Non-pigmented ciliary epithelial cell (primary cell): ENCODE results near the gene SHPK.

Experiments used
- DNase-seq: peaks from one replicate; pipeline ENCODE4 v3.0.0-alpha.2; 2010; ENCODE audit warnings: low read depth

Gene SHPK

DNA sequence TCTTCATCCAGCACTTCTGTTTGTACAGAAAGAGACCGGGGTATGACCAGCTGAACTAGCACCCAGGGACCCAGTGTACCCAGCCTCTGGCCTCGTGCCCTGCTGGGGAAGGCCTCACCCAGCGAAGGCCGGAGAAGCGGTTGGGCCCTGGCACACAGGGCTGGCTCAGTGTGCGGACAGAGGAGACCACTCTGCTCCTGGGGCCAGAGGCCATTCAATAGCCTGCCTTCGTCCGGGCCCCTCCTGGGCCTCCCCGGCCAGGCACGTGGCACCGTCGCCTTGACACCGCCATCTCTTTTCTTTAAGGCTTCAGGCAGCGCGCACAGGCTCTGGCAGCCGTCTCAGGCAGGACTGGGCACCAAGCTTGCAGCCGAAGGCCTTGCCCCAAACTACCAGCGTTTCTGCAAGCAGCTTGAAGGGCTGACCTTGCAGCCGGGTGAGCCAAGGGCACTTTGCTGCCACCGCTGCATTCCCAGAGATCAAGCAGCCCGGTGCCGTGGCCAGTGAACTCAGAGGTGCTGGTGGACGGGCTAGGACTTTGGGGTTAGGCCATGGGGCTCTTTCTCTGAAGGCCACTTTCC lies 24.4 kb upstream of the SHPK start:
- DNase-seq = no peak

- DNase-seq = peak; percentile 60
Measured at GRCh38 chr17:3659541-3660111, 23.6 kb upstream of the SHPK start.

DNA sequence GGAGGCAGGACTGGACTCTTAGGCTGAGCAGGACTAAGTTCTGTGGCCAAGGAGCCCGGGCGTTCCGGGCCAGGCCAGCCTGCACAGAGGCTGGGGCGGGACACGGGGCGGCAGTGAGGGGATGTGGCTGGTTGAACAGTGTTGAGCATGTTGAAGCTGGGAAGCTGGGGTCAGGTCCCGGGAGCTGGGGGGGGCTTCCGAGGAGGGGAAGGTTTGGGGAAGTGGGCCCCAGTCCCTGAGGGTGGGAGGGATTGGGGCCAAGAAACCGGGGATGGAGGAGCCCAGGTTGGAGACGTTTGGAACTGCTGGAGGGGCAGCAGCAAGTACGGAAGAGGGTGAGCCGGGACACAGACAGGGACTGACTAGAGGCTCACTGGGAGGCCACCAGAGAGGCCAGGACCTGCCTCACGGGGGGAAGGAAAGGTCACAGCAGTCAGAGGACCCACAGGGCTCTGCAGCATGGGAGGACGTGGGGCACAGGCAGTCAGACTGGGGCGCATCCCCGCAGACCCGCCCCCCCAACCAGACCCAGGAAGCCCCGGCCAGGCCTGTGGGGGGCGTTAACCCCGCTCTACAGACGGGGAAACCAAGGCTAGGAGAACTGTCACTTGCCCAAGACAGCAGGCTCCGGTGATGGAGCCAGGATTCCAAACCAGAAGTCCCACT lies 22.9 kb upstream of the SHPK start:
- DNase-seq = no peak

DNA sequence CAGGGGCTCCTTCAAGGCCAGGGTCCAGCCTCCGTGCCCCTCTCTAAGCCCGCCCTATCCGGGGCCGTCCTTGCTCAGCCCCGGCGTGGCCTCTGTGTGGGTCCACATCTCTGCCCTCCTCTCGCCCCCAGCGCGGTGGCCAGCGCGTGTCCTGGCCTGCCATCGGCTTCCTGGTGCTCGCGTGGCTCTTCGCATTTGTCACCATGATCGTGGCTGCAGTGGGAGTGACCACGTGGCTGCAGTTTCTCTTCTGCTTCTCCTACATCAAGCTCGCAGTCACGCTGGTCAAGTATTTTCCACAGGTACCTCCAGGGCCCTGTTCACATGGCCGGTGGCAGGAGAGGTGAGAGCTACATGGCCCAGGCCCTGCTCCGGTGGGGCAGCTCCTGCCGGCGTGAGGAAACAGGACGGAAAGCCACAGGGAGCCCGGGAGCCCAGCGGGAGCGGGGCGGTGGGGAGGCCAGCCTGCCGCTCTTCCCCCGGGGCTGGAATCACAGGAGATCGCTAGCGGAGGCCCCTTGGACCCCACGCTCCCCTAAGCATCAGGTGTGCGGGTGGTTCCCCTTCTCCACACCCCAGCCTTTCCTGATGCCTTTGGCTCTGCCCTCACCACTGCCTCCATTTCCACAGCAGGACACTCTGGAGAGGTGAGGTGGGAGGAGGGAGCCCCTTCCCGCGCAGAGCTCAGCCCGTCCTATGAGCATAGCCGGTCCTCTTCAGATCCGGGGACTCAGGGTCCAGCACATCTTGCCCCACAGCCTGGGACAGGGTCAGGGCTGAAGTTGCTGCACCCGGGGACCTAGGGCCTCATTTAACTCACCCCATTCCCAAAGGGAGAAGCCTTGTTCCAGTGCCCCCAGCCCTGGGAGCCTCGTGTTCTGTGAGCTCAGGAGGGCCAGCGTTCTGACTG lies 22.1 kb upstream of the SHPK start:
- DNase-seq = no peak

DNA sequence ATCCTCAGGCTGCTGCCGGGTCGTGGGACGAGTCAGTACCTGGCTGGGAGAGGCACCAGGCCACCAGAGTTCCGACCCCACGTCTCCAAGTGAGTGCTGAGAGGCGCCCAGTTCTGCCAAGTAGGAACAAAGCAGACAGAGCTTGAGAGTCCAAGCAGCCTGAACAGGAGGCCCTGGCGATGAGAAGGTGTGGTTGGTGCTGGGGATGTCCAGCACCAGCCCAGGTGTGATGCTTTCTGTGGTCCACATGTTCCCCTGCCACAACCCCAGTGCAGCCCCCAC lies 21.5 kb upstream of the SHPK start:
- no peak for DNase-seq

DNA sequence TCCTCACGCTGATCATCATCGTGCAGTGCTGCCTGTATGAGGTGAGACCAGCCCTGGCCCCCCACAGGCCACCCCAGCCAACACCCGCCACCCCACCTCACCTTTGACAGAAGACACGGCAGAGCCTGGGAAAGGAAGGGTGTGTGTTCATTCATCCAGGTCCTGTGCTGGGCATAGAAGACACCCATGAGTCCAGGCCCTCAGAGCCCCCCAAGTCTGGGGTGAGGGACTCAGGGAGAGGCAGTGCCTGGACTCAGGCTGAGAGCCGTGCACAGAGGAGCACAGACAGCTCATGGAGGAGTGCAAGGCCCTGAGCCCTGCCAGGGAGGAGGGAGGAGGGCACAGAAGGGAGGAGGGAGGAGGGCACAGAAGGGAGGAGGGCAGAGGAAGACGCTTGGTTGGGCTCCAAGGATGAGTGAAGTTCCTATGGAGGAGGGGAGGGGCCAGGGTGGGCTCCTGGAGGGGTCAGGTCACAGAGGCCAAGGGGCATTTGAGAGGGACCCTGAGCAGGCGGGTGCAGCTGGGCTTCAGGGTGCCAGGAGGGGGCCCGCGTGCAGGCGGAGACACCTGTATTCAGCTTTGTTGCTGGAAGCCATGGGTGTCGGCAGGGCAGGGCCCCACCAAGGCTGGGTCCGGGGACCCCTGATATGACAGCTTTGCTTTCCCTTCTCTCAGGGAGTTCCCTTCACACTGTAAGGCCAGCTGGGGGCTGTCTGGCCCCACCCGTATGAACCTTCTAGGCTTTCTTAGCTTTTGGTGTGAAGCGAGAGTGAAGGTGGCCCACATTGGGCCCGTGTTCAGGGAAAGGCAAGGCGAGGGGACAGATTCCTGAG lies 20.9 kb upstream of the SHPK start:
- DNase-seq = no peak

GRCh38 chr17:3656353-3656752 lies 20.3 kb upstream of the SHPK start:
- no peak for DNase-seq

DNA sequence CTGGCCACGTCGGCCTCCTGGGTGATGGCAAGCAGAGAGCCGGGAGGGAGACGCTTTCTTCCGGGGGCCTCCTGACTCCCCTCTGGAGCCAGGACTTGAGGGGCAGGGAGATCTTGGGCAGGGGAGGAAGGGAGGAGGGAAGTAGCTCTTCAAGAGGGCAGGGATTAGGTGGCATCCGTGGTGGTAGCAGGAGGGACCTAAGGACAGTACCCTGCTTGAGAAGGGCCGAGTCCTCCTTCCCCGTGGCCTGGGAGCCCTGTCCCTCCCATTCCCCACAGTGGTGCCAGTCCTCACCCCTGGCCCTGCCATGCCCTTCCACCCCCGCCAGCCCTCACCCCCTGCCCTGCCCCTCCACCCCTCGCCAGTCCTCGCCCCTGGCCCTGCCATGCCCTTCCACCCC lies 19.7 kb upstream of the SHPK start:
- no peak for DNase-seq

- no peak for DNase-seq
Measured at GRCh38 chr17:3647769-3648555, 11.9 kb upstream of the SHPK start.

GRCh38 chr17:3647251-3647650 lies 11.2 kb upstream of the SHPK start:
- no peak for DNase-seq

- DNase-seq = no peak
Measured at GRCh38 chr17:3645310-3645709, 9.3 kb upstream of the SHPK start.

DNA sequence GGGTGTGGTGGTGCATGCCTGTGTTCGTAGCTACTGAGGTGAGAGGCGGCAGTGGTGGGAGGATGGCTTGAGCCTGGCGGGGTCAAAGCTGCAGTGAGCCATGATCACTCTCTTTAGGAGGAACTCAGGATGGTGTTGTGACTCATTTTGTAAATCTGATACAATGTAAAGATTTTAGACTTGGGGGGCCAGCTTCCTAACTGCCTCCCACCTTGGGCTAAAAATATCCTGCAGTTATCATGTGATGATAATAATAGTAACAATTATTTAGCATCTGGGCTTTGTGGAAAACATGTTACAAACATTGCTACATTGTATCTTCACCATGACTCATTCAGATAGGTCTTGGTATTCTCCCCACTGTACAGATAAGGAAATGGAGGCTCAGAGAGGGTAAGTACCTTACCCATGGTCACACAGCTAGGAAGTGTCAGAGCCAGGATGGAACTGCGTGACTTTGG lies 7.9 kb upstream of the SHPK start:
- no peak for DNase-seq

GRCh38 chr17:3641717-3642486 lies 5.9 kb upstream of the SHPK start:
- no peak for DNase-seq

DNA sequence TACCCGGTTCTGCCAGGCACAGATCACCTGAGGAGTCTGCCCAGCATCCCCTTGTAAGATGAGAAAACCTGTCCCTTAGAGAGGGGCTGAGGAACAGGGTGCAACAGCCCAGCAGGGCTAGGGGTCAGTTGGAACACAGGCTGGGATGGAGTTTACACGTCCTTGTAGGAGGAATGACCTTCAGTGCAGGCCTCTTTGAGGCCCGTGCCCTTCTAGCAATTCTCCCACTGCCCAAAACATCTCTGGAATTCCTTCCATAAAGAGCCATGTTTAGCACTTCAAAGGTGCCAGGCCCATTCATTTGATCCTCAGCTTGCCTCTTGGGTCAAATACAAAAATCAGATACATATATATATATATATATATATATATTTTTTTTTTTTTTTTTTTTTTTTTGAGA lies 5.0 kb upstream of the SHPK start:
- DNase-seq = no peak

DNA sequence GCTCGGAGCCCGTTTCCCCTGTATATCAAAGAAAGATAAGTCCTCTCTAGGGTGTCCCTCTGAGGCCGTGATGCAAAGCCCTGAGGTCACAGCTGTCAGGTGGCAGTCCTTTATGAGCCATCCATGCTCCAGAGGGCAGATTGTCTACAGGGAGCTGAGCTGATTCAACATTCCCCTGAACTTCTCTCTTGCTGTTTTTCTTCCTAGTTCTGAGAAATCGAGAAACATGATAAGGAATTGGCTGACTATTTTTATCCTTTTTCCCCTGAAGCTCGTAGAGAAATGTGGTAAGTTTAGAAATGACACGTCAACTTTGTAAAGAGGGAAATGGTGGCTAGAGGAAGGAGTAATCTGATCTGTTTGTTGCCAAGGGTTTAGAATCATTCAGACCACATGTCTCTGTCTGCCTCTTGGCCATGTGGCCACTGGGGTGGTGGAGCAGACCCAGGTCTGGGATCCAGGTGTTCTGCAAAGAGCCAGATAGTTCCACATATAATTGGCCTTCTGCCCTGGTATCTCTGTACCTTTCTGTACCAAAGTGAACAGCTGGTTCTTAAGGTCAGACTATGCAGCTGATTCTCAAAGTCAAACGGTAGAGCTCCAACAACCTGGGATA lies 4.0 kb upstream of the SHPK start:
- peak; percentile 47 for DNase-seq

- DNase-seq = no peak
Measured at GRCh38 chr17:3636908-3637373, 891 bp upstream of the SHPK start.

GRCh38 chr17:3635474-3636153 lies 436 bp downstream of the SHPK start:
- no peak for DNase-seq

DNA sequence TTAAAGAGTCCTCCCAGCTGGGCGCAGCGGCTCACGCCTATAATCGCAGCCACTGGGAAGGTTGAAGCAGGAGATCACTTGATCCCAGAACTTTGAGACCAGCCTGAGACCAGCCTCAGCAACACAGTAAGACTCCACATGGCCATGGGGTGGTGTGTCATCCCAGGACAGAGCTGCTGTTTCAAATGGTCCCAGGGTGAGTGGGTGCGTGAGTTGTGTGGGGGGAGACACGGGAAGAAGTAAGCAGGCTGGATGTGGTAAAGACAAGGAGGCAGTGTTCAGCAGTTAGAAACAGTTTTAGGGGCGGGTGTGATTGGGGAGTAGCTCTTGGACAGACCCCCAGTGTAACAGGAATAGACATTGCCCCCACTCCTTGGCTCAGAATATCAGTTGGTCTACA lies 3.8 kb downstream of the SHPK start:
- no peak for DNase-seq

DNA sequence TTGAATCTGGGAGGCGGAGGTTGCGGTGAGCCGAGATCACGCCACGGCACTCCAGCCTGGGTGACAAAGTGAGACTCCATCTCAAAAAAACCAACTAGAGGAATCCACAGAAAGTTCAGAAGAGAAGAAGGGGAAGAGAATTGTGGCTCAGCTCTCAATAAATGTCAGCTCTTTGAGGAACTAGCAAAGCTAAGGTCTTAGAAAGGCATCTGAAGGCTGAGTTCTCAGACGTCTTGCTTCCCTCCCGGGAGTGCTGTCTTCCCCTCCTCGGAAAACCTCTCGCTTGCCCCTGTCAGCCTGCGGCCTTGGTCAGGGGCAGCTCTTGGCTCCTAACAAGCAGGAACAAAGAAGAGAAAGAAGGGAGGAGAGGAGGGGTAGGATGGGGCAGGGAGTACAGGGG lies 5.3 kb downstream of the SHPK start:
- DNase-seq = no peak
